ENCODE data around the gene TBCD.

DNA sequence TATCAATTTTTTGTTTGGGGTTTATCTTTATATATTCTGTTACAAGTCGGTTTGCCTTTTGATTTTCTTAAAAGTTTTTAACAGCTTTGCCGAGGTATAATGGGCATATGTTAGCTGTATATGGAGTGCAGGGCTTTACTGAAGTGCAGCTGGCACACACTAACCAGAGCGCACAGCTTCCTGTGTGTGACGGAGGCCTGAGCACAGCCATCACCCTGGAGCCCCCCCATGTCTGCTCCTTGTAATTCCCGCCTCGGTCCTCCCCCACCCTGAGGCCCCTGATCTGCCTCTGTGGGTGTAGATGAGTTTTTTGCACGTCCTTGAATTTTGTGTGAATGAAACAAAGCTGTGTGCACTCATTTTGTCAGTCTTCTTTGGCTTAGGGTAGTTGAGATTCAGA lies 148.1 kb downstream of the TBCD start:
- TF ChIP-seq CTCF (IDR thresholded peaks at IDR 0.05), result no peak
- TF ChIP-seq POLR2AphosphoS5 (IDR thresholded peaks at IDR 0.05), result no peak
- TF ChIP-seq POLR2A (IDR thresholded peaks at IDR 0.05), result no peak

All from breast epithelium (tissue), 3 donors.